Measurements from ENCODE around the gene NR0B2. TPM values are rescaled to one million over a fixed set of nuclear protein-coding genes. Genes with fewer than 3 reads are reported as not detected.

NR0B2 gene
- total and polyA plus RNA-seq, 2 of the 13 experiments (the other 11 are each of a cell fraction or from before 2014, with no cell fraction given), result 72.5 to 133 TPM

- TF ChIP-seq, protein P1, sequence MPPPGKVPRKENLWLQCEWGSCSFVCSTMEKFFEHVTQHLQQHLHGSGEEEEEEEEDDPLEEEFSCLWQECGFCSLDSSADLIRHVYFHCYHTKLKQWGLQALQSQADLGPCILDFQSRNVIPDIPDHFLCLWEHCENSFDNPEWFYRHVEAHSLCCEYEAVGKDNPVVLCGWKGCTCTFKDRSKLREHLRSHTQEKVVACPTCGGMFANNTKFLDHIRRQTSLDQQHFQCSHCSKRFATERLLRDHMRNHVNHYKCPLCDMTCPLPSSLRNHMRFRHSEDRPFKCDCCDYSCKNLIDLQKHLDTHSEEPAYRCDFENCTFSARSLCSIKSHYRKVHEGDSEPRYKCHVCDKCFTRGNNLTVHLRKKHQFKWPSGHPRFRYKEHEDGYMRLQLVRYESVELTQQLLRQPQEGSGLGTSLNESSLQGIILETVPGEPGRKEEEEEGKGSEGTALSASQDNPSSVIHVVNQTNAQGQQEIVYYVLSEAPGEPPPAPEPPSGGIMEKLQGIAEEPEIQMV (CRISPR knock-in tag; IDR thresholded peaks at IDR 0.05; ENCODE audit: low read depth), result no peak
- peak; percentile 58; the same call in 1 of the 2 replicates for TF ChIP-seq ZNF788 (CRISPR knock-in tag; IDR thresholded peaks at IDR 0.05; ENCODE audit: borderline replicate concordance)
- no peak for TF ChIP-seq MIER3 (CRISPR knock-in tag; IDR thresholded peaks at IDR 0.05; ENCODE audit: borderline replicate concordance)
- TF ChIP-seq, protein P2, sequence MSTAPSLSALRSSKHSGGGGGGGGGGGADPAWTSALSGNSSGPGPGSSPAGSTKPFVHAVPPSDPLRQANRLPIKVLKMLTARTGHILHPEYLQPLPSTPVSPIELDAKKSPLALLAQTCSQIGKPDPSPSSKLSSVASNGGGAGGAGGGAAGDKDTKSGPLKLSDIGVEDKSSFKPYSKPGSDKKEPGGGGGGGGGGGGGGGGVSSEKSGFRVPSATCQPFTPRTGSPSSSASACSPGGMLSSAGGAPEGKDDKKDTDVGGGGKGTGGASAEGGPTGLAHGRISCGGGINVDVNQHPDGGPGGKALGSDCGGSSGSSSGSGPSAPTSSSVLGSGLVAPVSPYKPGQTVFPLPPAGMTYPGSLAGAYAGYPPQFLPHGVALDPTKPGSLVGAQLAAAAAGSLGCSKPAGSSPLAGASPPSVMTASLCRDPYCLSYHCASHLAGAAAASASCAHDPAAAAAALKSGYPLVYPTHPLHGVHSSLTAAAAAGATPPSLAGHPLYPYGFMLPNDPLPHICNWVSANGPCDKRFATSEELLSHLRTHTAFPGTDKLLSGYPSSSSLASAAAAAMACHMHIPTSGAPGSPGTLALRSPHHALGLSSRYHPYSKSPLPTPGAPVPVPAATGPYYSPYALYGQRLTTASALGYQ (CRISPR knock-in tag; IDR thresholded peaks at IDR 0.05), result 0 out of 2 replicates have a peak, but pooled peaks have one; percentile 36
- peak; percentile 51 for TF ChIP-seq GATA4 (IDR thresholded peaks at IDR 0.05; ENCODE audit: borderline replicate concordance, low read depth)
- TF ChIP-seq RFXANK (CRISPR knock-in tag; IDR thresholded peaks at IDR 0.05), result peak; percentile 50; the same call in 1 of the 2 replicates
- TF ChIP-seq NR2C2 (CRISPR knock-in tag; IDR thresholded peaks at IDR 0.05; ENCODE audit: borderline replicate concordance), result 0 out of 2 replicates have a peak, but pooled peaks have one; percentile 18
- TF ChIP-seq ZHX1 (CRISPR knock-in tag; IDR thresholded peaks at IDR 0.05; ENCODE audit: low read depth), result no peak
- peak; percentile 61 for TF ChIP-seq ZNF616 (CRISPR knock-in tag; IDR thresholded peaks at IDR 0.05; ENCODE audit: low read depth)
- TF ChIP-seq PAXIP1 (CRISPR knock-in tag; conservative IDR thresholded peaks at IDR 0.05), result peak; percentile 58
- peak; percentile 55; the same call in 1 of the 2 replicates for TF ChIP-seq ZNF792 (CRISPR knock-in tag; IDR thresholded peaks at IDR 0.05)
- TF ChIP-seq SIN3B (IDR thresholded peaks at IDR 0.05; ENCODE audit: low read length), result no peak
- no peak for TF ChIP-seq REPIN1 (CRISPR knock-in tag; IDR thresholded peaks at IDR 0.05; ENCODE audit: borderline replicate concordance, low read depth)
- TF ChIP-seq PBX2 (CRISPR knock-in tag; IDR thresholded peaks at IDR 0.05), result peak; percentile 66
- no peak for TF ChIP-seq SP140L (CRISPR knock-in tag; IDR thresholded peaks at IDR 0.05; ENCODE audit: borderline replicate concordance)
Measured at GRCh38 chr1:26864610-26865480, 48.9 kb downstream of the NR0B2 start (continued).

Data from HepG2 (cell line).